C4-2B (cell line): ENCODE data around the gene KRT4.
"Not testable (repeated sequence)": the region's sequence is repeated elsewhere in the genome, so short reads cannot be mapped to it uniquely, and the experiment has no call there.

ENCODE experiments used
- H3K27ac ChIP-seq: fragments of 450-650 bp; 2 replicates; pipeline ENCODE4 v1.5.1; 2017
- ZFX ChIP-seq: fragments of 450-650 bp; IDR thresholded peaks from 2 replicates; pipeline ENCODE4 v1.6.1; 2017
- TF ChIP-seq, protein P1 (sequence below): fragments of 450-650 bp; conservative IDR thresholded peaks from 2 replicates; pipeline ENCODE4 v1.5.1; 2017; ENCODE audit warnings: mild to moderate bottlenecking

KRT4 gene

GRCh38 chr12:52813885-52814709 lies at the start of gene KRT4:
KRT4 (minus strand) TSS chr12:52814116; CDS start chr12:52814058, 58 bp downstream.
- TF ChIP-seq, protein P1, sequence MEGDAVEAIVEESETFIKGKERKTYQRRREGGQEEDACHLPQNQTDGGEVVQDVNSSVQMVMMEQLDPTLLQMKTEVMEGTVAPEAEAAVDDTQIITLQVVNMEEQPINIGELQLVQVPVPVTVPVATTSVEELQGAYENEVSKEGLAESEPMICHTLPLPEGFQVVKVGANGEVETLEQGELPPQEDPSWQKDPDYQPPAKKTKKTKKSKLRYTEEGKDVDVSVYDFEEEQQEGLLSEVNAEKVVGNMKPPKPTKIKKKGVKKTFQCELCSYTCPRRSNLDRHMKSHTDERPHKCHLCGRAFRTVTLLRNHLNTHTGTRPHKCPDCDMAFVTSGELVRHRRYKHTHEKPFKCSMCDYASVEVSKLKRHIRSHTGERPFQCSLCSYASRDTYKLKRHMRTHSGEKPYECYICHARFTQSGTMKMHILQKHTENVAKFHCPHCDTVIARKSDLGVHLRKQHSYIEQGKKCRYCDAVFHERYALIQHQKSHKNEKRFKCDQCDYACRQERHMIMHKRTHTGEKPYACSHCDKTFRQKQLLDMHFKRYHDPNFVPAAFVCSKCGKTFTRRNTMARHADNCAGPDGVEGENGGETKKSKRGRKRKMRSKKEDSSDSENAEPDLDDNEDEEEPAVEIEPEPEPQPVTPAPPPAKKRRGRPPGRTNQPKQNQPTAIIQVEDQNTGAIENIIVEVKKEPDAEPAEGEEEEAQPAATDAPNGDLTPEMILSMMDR: no peak
- no peak for TF ChIP-seq ZFX
- H3K27ac ChIP-seq: no peak within 1 kb of the TSS

DNA sequence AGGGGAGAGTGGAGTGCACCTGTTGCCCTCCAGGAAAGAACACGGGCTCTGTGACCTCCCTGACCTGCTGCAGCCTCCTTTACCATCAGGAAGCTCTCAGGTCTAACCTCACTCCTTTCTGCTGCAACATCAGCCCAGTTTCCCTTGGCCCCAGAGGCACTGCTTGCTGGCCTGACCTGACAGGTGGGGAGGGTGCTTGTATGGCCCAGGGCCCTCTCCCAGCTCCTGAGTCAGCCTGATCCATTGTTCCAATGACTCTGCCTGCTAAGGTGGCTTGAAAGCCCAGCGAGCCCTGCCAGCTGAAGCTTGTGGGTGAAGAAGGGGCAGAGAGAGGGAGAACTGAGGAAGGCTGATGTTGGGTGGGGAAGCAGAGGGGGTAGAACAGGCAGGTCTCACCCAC lies 48.1 kb upstream of the KRT4 start:
- no peak overlapping the region for H3K27ac ChIP-seq
- TF ChIP-seq, protein P1: no peak
- TF ChIP-seq ZFX: no peak

- H3K27ac ChIP-seq: no peak overlapping the region
- TF ChIP-seq ZFX: no peak
- TF ChIP-seq, protein P1: no peak
These were observed 47.6 kb upstream of the KRT4 start for GRCh38 chr12:52861511-52861910.

DNA sequence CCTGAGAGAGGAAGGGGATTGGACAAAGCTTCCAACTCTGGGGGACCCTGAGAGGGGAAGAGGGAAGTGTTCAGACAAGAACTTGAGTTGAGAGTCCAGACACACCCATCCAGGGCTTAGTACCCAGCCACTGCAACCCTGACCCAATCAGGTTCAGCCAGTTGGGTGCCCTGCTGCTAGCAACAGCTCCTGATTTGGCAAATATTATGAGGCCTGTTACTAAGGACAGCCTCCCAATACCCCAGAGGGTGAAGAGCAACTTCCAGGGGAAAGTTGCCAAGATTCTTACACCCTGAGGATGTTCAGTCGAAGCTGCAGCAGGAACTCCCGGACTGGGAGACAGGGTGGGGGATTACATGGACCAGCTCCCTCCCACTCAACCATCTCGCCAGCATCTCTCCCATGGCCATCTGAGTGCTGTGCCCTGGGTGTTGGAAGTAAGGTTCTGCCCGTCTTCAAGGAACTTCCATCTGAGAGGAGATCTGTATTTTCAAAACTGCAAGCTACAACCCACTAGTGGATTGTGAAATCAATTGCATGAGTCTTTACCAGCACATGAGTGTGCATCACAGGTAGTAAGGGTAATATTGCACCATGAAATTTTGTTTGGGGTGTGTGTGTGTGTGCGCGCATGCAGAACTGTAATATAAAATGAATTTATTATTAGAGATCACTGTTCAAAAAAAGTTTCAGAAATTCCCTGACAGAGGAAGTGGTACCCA lies 46.3 kb upstream of the KRT4 start:
- no peak overlapping the region for H3K27ac ChIP-seq
- TF ChIP-seq, protein P1: no peak
- no peak for TF ChIP-seq ZFX

DNA sequence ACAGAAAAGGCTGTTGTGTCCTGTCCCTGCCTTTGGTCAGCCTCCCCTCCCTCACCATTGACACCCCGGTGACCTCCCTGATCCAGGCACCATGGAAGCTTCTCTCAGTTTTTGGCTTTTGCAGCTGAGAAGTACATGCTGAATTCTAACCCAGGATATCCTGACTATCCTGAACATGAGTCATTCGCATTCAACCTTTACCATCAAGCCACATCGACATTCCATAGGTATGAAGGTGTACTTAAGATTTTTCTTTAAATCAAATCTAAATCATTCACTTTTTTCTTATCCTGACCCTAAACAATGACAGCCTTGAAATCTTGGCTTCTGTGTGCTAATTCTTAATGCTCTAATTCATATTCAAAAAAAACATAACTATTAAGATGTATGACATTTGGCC lies 43.6 kb upstream of the KRT4 start:
- H3K27ac ChIP-seq: no peak overlapping the region

DNA sequence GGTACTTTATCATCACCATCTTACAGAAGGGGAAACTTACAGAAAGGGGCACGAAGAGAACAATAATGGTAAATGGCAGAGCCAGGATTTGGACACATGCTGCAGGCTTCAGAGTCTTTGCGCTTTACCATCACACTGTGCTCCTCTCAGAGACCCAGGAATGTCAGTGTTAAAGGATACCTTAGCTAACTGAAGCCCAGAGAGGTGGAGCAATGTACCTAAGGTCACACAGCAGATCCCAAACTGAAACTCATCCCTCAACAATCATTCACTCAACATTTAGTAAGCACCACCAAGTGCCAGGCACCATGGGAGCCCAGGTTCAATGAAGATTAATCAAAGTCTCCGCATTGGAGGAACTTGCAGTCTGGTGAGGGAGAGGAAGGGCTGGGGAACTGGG lies 42.9 kb upstream of the KRT4 start:
- no peak overlapping the region for H3K27ac ChIP-seq
- TF ChIP-seq, protein P1: no peak
- no peak for TF ChIP-seq ZFX

More for the DNA sequence above, 43.6 kb upstream of the KRT4 start:
- TF ChIP-seq ZFX: no peak
- TF ChIP-seq, protein P1: no peak

GRCh38 chr12:52856077-52856476 lies 42.2 kb upstream of the KRT4 start:
- H3K27ac ChIP-seq: not testable (repeated sequence)
